Osteocyte (in vitro differentiated cells): ENCODE data around the gene SPACA4. TPM values are rescaled to one million over a fixed set of nuclear protein-coding genes. Genes with fewer than 3 reads are reported as not detected.

Experiments
- DNase-seq: peaks from one replicate; pipeline ENCODE4 v3.0.0; 2021; ENCODE audit warnings: mixed read lengths; ENCODE audit not compliant: unreplicated experiment; ENCODE audit errors: extremely low spot score
- H3K27ac Mint-ChIP-seq: one replicate; pipeline ENCODE4 v1.8.0; 2021; ENCODE audit warnings: mild to moderate bottlenecking, mixed read lengths; ENCODE audit not compliant: unreplicated experiment
- H3K27me3 Mint-ChIP-seq: one replicate; pipeline ENCODE4 v1.8.0; 2021; ENCODE audit warnings: mixed read lengths; ENCODE audit not compliant: unreplicated experiment
- H3K36me3 Mint-ChIP-seq: one replicate; pipeline ENCODE4 v1.8.0; 2021; ENCODE audit warnings: mixed read lengths; ENCODE audit not compliant: unreplicated experiment
- H3K4me1 Mint-ChIP-seq: one replicate; pipeline ENCODE4 v1.8.0; 2021; ENCODE audit warnings: mixed read lengths; ENCODE audit not compliant: unreplicated experiment
- H3K4me3 Mint-ChIP-seq: one replicate; pipeline ENCODE4 v1.8.0; 2021; ENCODE audit warnings: mild to moderate bottlenecking, moderate library complexity, mixed read lengths; ENCODE audit not compliant: unreplicated experiment
- H3K9me3 Mint-ChIP-seq: one replicate; pipeline ENCODE4 v1.8.0; 2021; ENCODE audit warnings: mixed read lengths; ENCODE audit not compliant: unreplicated experiment
- CTCF ChIP-seq: fragments of 200-600 bp; sonication (generic); IDR thresholded peaks from 2 replicates; pipeline ENCODE4 v1.5.0; 2021; ENCODE audit warnings: antibody characterized with exemption, mild to moderate bottlenecking, moderate library complexity
- total RNA-seq: library from RNA; stranded (reverse); gene quantifications from 2 replicates; pipeline ENCODE4 v1.2.1, GENCODE V29; 2021

The SPACA4 gene
- total RNA-seq, 1 donor from 2014 or later, result not detected

- peaks cover 22% of the 10 kb centered on the region for H3K4me1 Mint-ChIP-seq
- no peaks in the 10 kb centered on the region for H3K27me3 Mint-ChIP-seq
- H3K9me3 Mint-ChIP-seq, result no peaks in the 10 kb centered on the region
- no peak for TF ChIP-seq CTCF
- H3K4me3 Mint-ChIP-seq, result no peak overlapping the region
- DNase-seq, result no peak
- H3K27ac Mint-ChIP-seq, result peak overlapping the region; percentile 59
- peaks cover 10% of the 10 kb centered on the region for H3K36me3 Mint-ChIP-seq
These were observed 6.7 kb downstream of the SPACA4 start for GRCh38 chr19:48613024-48613851.

- TF ChIP-seq CTCF, result no peak
- Mint-ChIP-seq H3K27me3 (no peaks in the 10 kb centered on the region), H3K4me1 (peaks cover 25% of the 10 kb centered on the region), H3K27ac (peak overlapping the region; percentile 59), H3K4me3 (no peak overlapping the region), H3K9me3 (no peaks in the 10 kb centered on the region), H3K36me3 (peaks cover 14% of the 10 kb centered on the region)
- no peak for DNase-seq
These were observed 7.4 kb downstream of the SPACA4 start for GRCh38 chr19:48613852-48614435.

- Mint-ChIP-seq H3K27ac (peak within 1 kb of the TSS; percentile 59), H3K36me3 (peaks cover 14% of the 10 kb centered on the region), H3K4me1 (peaks cover 27% of the 10 kb centered on the region), H3K4me3 (no peak within 1 kb of the TSS), H3K27me3 (no peaks in the 10 kb centered on the region), H3K9me3 (no peaks in the 10 kb centered on the region)
- TF ChIP-seq CTCF, result no peak
- no peak for DNase-seq
These were observed 8.1 kb downstream of the SPACA4 start, which contains the start of gene FAM83E for GRCh38 chr19:48614436-48615230. Gene FAM83E, minus strand, starts transcription at chr19:48615076. Its CDS starts 1,704 bp downstream, at chr19:48613372.

- peaks cover 14% of the 10 kb centered on the region for H3K36me3 Mint-ChIP-seq
- no peak overlapping the region for H3K4me3 Mint-ChIP-seq
- no peak overlapping the region for H3K27ac Mint-ChIP-seq
- peaks cover 33% of the 10 kb centered on the region for H3K4me1 Mint-ChIP-seq
- H3K27me3 Mint-ChIP-seq, result no peaks in the 10 kb centered on the region
- no peaks in the 10 kb centered on the region for H3K9me3 Mint-ChIP-seq
- TF ChIP-seq CTCF, result no peak
- no peak for DNase-seq
These were observed 8.9 kb downstream of the SPACA4 start for GRCh38 chr19:48615231-48616040.
